Measurements from ENCODE around the gene SHB. TPM values are rescaled to one million over a fixed set of nuclear protein-coding genes. Genes with fewer than 3 reads are reported as not detected.

The SHB gene
- total RNA-seq, 1 experiment from 2014 or later: 28.7 TPM

DNA sequence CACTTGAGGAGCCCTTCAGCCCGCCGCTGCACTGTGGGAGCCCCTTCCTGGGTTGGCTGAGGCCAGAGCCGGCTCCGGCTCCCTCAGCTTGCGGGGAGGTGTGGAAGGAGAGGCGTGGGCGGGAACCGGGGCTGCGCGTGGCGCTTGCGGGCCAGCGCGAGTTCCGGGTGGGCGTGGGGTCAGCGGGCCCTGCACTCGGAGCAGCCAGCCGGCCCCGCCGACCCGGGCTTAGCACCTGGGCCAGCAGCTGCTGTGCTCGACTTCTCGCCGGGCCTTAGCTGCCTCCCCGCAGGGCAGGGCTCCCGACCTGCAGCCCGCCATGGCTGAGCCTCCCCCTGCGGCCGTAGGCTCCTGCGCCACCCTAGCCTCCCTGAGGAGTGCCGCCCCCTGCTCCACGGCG lies 6.2 kb upstream of the SHB start:
- no peaks in the 10 kb centered on the region for H4K20me1 ChIP-seq (ENCODE audit: insufficient read depth)
- intact Hi-C loops (cut with micrococcal nuclease): no loop called here
- H3K4me3 ChIP-seq (replicated peaks in 1 of 2; ENCODE audit: low read depth in 1 of 2, low read length in 2 of 2): no peak overlapping the region
- no peaks in the 10 kb centered on the region for H3K9me3 ChIP-seq (ENCODE audit: control insufficient read depth in 1 of 2, insufficient read depth in 1 of 2, low read depth in 1 of 2, low read length in 2 of 2)
- TF ChIP-seq RAD21 (IDR thresholded peaks at IDR 0.05; ENCODE audit: low read depth) (no peak), SIN3A (IDR thresholded peaks at IDR 0.05; ENCODE audit: low read depth) (no peak), CEBPB (IDR thresholded peaks at IDR 0.05; ENCODE audit: low read depth) (no peak), JUND (IDR thresholded peaks at IDR 0.05) (no peak), POLR2AphosphoS5 (IDR thresholded peaks at IDR 0.05; ENCODE audit: low read depth, low read length) (no peak), SP1 (IDR thresholded peaks at IDR 0.05; ENCODE audit: low read depth) (no peak), EZH2phosphoT487 (IDR thresholded peaks at IDR 0.05; ENCODE audit: borderline replicate concordance) (no peak), SRF (IDR thresholded peaks at IDR 0.05; ENCODE audit: low read depth) (no peak), REST (IDR thresholded peaks at IDR 0.05; ENCODE audit: low read depth) (no peak), ELF1 (IDR thresholded peaks at IDR 0.05; ENCODE audit: borderline replicate concordance, low read depth) (no peak), ATF3 (IDR thresholded peaks at IDR 0.05) (no peak), CBX3 (IDR thresholded peaks at IDR 0.05; ENCODE audit: low read depth) (no peak), ZFX (IDR thresholded peaks at IDR 0.05) (no peak), YY1 (IDR thresholded peaks at IDR 0.05; ENCODE audit: extremely low read depth, insufficient replicate concordance, low read depth, low read length) (no peak), EZH2 (IDR thresholded peaks at IDR 0.05) (no peak), POLR2A (IDR thresholded peaks at IDR 0.05; ENCODE audit: borderline replicate concordance, extremely low read depth, insufficient read depth, insufficient read length) (no peak)
- TF ChIP-seq, protein P1, sequence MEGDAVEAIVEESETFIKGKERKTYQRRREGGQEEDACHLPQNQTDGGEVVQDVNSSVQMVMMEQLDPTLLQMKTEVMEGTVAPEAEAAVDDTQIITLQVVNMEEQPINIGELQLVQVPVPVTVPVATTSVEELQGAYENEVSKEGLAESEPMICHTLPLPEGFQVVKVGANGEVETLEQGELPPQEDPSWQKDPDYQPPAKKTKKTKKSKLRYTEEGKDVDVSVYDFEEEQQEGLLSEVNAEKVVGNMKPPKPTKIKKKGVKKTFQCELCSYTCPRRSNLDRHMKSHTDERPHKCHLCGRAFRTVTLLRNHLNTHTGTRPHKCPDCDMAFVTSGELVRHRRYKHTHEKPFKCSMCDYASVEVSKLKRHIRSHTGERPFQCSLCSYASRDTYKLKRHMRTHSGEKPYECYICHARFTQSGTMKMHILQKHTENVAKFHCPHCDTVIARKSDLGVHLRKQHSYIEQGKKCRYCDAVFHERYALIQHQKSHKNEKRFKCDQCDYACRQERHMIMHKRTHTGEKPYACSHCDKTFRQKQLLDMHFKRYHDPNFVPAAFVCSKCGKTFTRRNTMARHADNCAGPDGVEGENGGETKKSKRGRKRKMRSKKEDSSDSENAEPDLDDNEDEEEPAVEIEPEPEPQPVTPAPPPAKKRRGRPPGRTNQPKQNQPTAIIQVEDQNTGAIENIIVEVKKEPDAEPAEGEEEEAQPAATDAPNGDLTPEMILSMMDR (IDR thresholded peaks at IDR 0.05 in 2 of 3, conservative IDR thresholded peaks at IDR 0.05 in 1 of 3; ENCODE audit: borderline replicate concordance in 1 of 3, insufficient read depth in 1 of 3, low read depth in 2 of 3, low read length in 2 of 3): no peak
- TF ChIP-seq, protein P2, sequence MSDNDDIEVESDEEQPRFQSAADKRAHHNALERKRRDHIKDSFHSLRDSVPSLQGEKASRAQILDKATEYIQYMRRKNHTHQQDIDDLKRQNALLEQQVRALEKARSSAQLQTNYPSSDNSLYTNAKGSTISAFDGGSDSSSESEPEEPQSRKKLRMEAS (IDR thresholded peaks at IDR 0.05): no peak
- TF ChIP-seq, protein P3, sequence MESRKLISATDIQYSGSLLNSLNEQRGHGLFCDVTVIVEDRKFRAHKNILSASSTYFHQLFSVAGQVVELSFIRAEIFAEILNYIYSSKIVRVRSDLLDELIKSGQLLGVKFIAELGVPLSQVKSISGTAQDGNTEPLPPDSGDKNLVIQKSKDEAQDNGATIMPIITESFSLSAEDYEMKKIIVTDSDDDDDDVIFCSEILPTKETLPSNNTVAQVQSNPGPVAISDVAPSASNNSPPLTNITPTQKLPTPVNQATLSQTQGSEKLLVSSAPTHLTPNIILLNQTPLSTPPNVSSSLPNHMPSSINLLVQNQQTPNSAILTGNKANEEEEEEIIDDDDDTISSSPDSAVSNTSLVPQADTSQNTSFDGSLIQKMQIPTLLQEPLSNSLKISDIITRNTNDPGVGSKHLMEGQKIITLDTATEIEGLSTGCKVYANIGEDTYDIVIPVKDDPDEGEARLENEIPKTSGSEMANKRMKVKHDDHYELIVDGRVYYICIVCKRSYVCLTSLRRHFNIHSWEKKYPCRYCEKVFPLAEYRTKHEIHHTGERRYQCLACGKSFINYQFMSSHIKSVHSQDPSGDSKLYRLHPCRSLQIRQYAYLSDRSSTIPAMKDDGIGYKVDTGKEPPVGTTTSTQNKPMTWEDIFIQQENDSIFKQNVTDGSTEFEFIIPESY (IDR thresholded peaks at IDR 0.05; ENCODE audit: extremely low read depth, insufficient replicate concordance, low read length): no peak
- H2AFZ ChIP-seq (ENCODE audit: low read depth, low read length, poor library complexity, severe bottlenecking): no peak overlapping the region
- ChIA-PET RAD21 (ENCODE audit: low non-redundant PET in 1 of 2, low total read pairs in 2 of 2, uncharacterized antibody in 2 of 2, unreplicated experiment in 2 of 2) (no interaction called here), CTCF (interaction anchor here (1.2 kb wide), 1 partner anchor 13 kb away, joined by 4 read pairs; no protein-coding TSS in a partner anchor), POLR2A (no interaction called here)
- no peak for DNase-seq (ENCODE audit: low read depth, low spot score)
- no peaks in the 10 kb centered on the region for H3K36me3 ChIP-seq (ENCODE audit: control insufficient read depth in 1 of 2, insufficient read depth in 2 of 2, low read length in 2 of 2)
- no peaks in the 10 kb centered on the region for H3K9me2 ChIP-seq (ENCODE audit: insufficient read depth)
- no peak overlapping the region for H3K27ac ChIP-seq (ENCODE audit: low read depth, low read length)
- H3K79me2 ChIP-seq (ENCODE audit: insufficient read depth, low read length): no peaks in the 10 kb centered on the region
- no peak for ATAC-seq
- H3K4me1 ChIP-seq (ENCODE audit: control insufficient read depth in 1 of 2, insufficient read depth in 2 of 2, low read length in 2 of 2): peaks cover 5 to 10% of the 10 kb centered on the region in 2 experiments; a peak in 3 of 4 replicates
- BruUV-seq (replicated peaks): no TSS peak
- H3K9ac ChIP-seq (ENCODE audit: low read length): no peak overlapping the region
- H3K27me3 ChIP-seq (ENCODE audit: insufficient read depth, low read length): no peaks in the 10 kb centered on the region
- no peak overlapping the region for H3K4me2 ChIP-seq (ENCODE audit: low read length)
